Mucosa of rectum (tissue), 2 donors: ENCODE measurements around the gene ZCCHC8.
A peak's percentile ranks its signal among the peaks of the same experiment; 100 is the strongest.
"Not testable (repeated sequence)": the region's sequence is repeated elsewhere in the genome, so short reads cannot be mapped to it uniquely, and the experiment has no call there.

Experiments
- H3K27ac ChIP-seq, 2 donors: one replicate each; pipeline ENCODE4 v1.7.0; 2013; ENCODE audit warnings: inconsistent platforms in 2 of 2, low read depth in 2 of 2, low read length in 2 of 2
- H3K27me3 ChIP-seq, 2 donors: one replicate each; pipeline ENCODE4 v1.7.0; 2013; ENCODE audit warnings: low read length in 2 of 2; ENCODE audit not compliant: control insufficient read depth in 2 of 2, insufficient read depth in 2 of 2
- H3K36me3 ChIP-seq, 2 donors: one replicate each; pipeline ENCODE4 v1.7.0; 2013; ENCODE audit warnings: low read length in 2 of 2; ENCODE audit not compliant: control insufficient read depth in 2 of 2, insufficient read depth in 2 of 2
- H3K4me1 ChIP-seq, 2 donors: one replicate each; pipeline ENCODE4 v1.7.0; 2013; ENCODE audit warnings: low read length in 2 of 2, mild to moderate bottlenecking in 1 of 2; ENCODE audit not compliant: control insufficient read depth in 2 of 2, insufficient read depth in 2 of 2
- H3K4me3 ChIP-seq, 2 donors: one replicate each; pipeline ENCODE4 v1.7.0; 2013; ENCODE audit warnings: low read length in 2 of 2
- H3K9ac ChIP-seq, 2 donors: one replicate each; pipeline ENCODE4 v1.7.0; 2013; ENCODE audit warnings: low read length in 2 of 2, low read depth in 1 of 2, mild to moderate bottlenecking in 1 of 2
- H3K9me3 ChIP-seq, 2 donors: one replicate each; pipeline ENCODE4 v1.7.0; 2013; ENCODE audit warnings: low read length in 2 of 2; ENCODE audit not compliant: control insufficient read depth in 2 of 2
- donor health status: healthy.
- donor health status: Normal muscosa, but diverticular disease.

ZCCHC8 gene

DNA sequence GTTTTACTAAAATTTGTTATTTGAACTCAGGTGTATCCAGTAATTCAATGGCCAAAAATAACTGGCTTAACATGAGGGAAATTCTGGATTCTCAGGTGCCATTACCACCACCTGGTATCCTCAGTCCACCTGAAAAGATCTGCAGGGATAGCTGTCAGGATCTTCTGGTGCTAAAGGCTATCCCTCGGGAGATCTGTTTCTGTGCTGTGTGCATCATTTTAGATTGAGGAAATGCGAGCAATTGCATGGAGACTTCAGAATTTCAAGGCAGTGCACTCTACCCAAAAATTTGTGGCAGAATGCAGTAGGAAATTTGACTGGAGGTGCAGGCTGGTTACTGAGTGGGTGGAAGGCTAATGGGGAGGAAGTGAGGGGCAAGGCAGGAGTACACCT lies 26.4 kb downstream of the ZCCHC8 start:
- Histone ChIP-seq H3K36me3 (peaks cover 39 to 43% of the 10 kb centered on the region in 2 donors), H3K4me1 (no peaks in the 10 kb centered on the region), H3K9me3 (no peaks in the 10 kb centered on the region)

GRCh38 chr12:122473543-122474323 lies 27.0 kb downstream of the ZCCHC8 start:
- Histone ChIP-seq H3K27me3 (no peaks in the 10 kb centered on the region), H3K36me3 (peaks cover 36 to 41% of the 10 kb centered on the region in 2 donors), H3K4me3 (no peak overlapping the region), H3K4me1 (no peaks in the 10 kb centered on the region), H3K27ac (no peak overlapping the region), H3K9me3 (no peaks in the 10 kb centered on the region), H3K9ac (no peak overlapping the region)

More for the DNA sequence above, 26.4 kb downstream of the ZCCHC8 start:
- no peak overlapping the region for H3K27ac ChIP-seq
- H3K9ac ChIP-seq, result no peak overlapping the region
- no peaks in the 10 kb centered on the region for H3K27me3 ChIP-seq
- H3K4me3 ChIP-seq, result no peak overlapping the region

DNA sequence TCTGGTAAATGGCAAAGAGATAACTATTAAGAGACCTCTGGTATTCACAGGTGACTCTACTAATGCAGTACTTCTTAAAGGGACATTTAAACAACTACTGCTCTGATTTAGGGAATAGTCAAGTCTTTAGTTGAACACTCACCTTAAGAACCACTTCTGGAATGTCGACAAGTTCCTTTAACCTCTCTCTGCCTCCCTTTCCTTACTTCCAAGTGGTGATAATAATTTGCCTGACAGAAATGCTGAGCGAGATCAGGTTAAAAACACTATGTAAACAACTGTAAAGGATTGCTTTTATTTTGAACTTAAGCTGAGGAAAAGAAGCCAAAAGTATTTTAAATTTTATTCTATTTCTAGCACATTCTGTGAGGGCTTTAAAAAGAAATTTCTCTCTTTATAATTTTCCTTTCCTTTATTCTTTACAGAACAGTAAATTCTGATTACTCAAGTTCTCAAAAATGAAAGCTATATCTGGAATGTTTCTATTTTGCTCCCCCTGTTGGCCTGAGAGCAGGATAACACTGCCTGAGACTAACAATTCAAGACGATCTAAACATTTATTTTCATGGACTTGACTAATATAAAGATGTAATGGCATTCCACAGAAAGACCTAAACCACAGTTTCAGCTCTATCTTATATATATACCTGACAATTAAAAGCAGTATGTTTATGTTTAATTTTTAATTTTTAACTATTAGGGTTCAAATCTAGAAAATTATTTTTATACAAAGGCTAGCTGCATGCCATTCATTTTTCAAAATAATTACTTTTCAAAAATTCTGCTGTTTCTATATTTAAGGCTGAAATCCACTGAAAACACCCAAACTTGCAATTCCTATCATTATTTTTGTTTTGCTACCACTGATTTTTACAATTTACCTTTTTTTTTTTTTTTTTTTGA lies 29.2 kb downstream of the ZCCHC8 start:
- H3K27ac ChIP-seq, result peak overlapping the region in 1 of 2 donors; percentile 21
- no peak overlapping the region for H3K9ac ChIP-seq
- no peak overlapping the region for H3K4me3 ChIP-seq

GRCh38 chr12:122470576-122470975 lies 30.2 kb downstream of the ZCCHC8 start:
- H3K4me3 ChIP-seq, H3K9ac ChIP-seq, H3K9me3 ChIP-seq, H3K4me1 ChIP-seq, H3K27ac ChIP-seq, H3K27me3 ChIP-seq: not testable (repeated sequence)
- H3K36me3 ChIP-seq, result peaks cover 16 to 18% of the 10 kb centered on the region in 2 donors

More for the DNA sequence above, 29.2 kb downstream of the ZCCHC8 start:
- Histone ChIP-seq H3K36me3 (peaks cover 25 to 28% of the 10 kb centered on the region in 2 donors), H3K27me3 (no peaks in the 10 kb centered on the region), H3K9me3 (no peaks in the 10 kb centered on the region), H3K4me1 (no peaks in the 10 kb centered on the region)

- H3K4me3 ChIP-seq, H3K9ac ChIP-seq, H3K27ac ChIP-seq, H3K4me1 ChIP-seq, H3K27me3 ChIP-seq, H3K9me3 ChIP-seq: not testable (repeated sequence)
- peaks cover 13 to 14% of the 10 kb centered on the region in 2 donors for H3K36me3 ChIP-seq
These were observed 30.9 kb downstream of the ZCCHC8 start for GRCh38 chr12:122469856-122470255.

DNA sequence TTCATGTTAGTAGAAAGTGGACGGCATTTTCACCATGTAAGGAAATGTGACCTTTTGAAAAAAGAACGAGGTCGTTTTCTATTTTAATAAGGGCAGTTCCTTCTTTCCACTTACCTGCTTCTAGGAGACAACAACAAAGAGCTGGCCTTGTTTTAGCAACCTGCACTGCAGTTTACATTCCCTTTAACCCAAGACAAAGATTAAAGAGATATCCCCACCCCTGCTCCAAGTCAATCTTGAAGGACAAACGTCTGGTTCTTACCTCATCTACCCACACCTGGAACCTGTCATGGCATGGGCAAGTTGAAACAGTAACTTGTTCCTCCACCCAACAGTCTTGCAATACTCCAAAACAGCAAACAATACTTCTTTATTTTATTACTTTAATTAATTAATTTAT lies 32.7 kb downstream of the ZCCHC8 start:
- Histone ChIP-seq H3K9ac (no peak overlapping the region), H3K27me3 (no peaks in the 10 kb centered on the region), H3K27ac (no peak overlapping the region), H3K9me3 (no peaks in the 10 kb centered on the region), H3K4me1 (no peaks in the 10 kb centered on the region), H3K4me3 (no peak overlapping the region), H3K36me3 (peaks cover 0 to 3% of the 10 kb centered on the region in 2 donors)

DNA sequence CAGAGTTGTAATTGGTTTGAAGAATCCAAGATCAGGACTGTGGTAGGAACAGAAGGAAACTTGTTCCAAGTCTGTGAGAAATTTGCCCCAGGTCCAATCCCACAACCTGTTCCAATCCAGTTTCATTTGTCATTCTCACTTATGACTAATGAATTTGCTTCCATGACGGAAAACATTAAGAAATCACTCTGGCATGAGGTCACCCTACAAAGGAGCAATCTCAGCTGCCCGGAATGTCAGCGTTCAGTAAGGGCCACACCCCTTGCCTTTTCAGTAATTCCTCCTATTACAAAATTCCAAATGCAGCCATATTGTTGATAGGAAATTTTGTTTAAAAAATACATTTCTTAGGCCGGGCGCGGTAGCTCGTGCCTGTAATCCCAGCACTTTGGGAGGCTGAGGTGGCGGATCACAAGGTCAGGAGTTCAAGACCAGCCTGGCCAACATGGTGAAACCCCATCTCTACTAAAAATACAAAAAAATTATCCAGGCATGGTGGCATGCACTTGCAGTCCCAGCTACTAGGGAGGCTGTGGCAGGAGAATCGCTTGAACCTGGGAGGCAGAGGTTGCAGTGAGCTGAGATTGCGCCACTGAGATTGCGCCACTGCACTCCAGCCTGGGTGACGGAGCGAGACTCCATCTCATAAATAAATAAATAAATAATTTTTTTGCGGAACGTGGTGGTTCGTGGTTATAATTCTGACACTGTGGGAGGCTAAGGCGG lies 36.3 kb downstream of the ZCCHC8 start:
- not testable (repeated sequence) for H3K9me3 ChIP-seq, H3K4me1 ChIP-seq, H3K27me3 ChIP-seq, H3K36me3 ChIP-seq, H3K27ac ChIP-seq, H3K4me3 ChIP-seq, H3K9ac ChIP-seq

DNA sequence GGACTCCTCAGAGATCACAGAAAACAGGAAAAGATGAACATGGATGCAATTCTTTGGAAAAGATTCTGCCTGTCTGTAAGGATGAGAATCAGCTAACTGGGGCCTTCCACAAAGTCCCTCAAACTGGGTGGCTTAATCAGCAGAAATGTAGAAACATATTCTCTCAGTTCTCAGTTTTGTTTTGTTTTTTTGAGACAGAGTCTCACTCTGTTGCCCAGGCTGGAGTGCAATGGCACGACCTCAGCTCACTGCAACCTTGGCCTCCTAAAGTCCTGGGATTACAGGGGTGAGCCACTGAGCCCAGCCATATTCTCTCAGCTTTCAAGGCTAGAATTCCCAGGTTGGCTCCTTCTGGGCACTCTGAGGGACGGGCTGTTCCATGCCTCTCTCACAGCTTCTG lies 40.1 kb downstream of the ZCCHC8 start:
- Histone ChIP-seq H3K9me3 (no peaks in the 10 kb centered on the region), H3K27me3 (no peaks in the 10 kb centered on the region), H3K36me3 (no peaks in the 10 kb centered on the region), H3K9ac (no peak overlapping the region), H3K4me3 (no peak overlapping the region), H3K27ac (no peak overlapping the region), H3K4me1 (peaks cover 4% of the 10 kb centered on the region in 2 donors)

GRCh38 chr12:122460061-122460460 lies 40.7 kb downstream of the ZCCHC8 start:
- H3K9ac ChIP-seq, result no peak overlapping the region
- H3K9me3 ChIP-seq, result no peaks in the 10 kb centered on the region
- H3K4me1 ChIP-seq, result peaks cover 4% of the 10 kb centered on the region in 2 donors
- no peak overlapping the region for H3K27ac ChIP-seq
- H3K36me3 ChIP-seq, result no peaks in the 10 kb centered on the region
- no peak overlapping the region for H3K4me3 ChIP-seq
- H3K27me3 ChIP-seq, result no peaks in the 10 kb centered on the region

DNA sequence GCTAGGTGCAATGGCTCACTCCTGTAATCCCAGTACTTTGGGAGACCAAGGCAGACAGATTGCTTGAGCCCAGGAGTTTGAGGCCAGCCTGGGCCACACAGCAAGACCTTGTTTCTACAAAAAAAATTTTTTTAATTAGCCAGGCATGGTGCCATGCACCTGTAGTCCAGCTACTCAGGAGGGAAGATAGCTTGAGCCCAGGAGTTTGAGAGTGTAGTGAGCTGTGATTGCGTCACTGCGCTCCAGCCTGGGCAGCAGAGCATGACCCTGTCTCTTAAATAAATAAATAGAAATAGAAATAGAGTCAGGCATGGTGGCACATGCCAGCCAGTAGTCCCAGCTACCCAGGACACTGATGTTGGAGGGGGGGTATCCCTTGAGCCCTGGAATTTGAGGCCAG lies 41.5 kb downstream of the ZCCHC8 start:
- no peak overlapping the region for H3K27ac ChIP-seq
- no peaks in the 10 kb centered on the region for H3K27me3 ChIP-seq
- H3K4me1 ChIP-seq, result peaks cover 4% of the 10 kb centered on the region in 2 donors
- no peaks in the 10 kb centered on the region for H3K9me3 ChIP-seq
- H3K4me3 ChIP-seq, result no peak overlapping the region
- H3K9ac ChIP-seq, result no peak overlapping the region
- no peaks in the 10 kb centered on the region for H3K36me3 ChIP-seq
